HEK293 (cell line): Measurements from ENCODE around the gene CLDN1.
A peak's percentile ranks its signal among the peaks of the same experiment; 100 is the strongest.

ENCODE experiments used
- CTCF ChIA-PET: fragments of 350-600 bp; formaldehyde crosslinking; extraction: SDS; loops from one replicate; lab custom pipeline; 2021; ENCODE audit warnings: antibody characterized with exemption; lab: Yijun Ruan, JAX
- POLR2A ChIA-PET: fragments of 300-600 bp; formaldehyde crosslinking; extraction: SDS; loops from one replicate; lab custom pipeline; 2020; ENCODE audit warnings: antibody characterized with exemption, inconsistent platforms; lab: Yijun Ruan, JAX
- H3K27ac ChIP-seq: fragments of 200-500 bp; sonication (Bioruptor generic); 2 replicates; pipeline ENCODE4 v1.5.1; 2014; ENCODE audit warnings: low read depth, low read length, control low read depth, inconsistent platforms; ENCODE audit errors: extremely low read depth
- H3K36me3 ChIP-seq, 2 experiments: fragments of 200-500 bp in 1 of 2; sonication (Bioruptor generic) in 1 of 2; 1 replicate in 1 of 2; 2 replicates in 1 of 2; pipeline ENCODE4 v1.5.1; 2014 to 2017; ENCODE audit warnings: inconsistent platforms in 2 of 2, low read length in 2 of 2; ENCODE audit not compliant: control insufficient read depth in 2 of 2, insufficient read depth in 1 of 2
- H3K4me1 ChIP-seq: fragments of 200-500 bp; sonication (Bioruptor generic); 2 replicates; pipeline ENCODE4 v1.5.1; 2014; ENCODE audit warnings: mild to moderate bottlenecking, low read length, inconsistent platforms; ENCODE audit not compliant: control insufficient read depth, insufficient read depth
- H3K4me3 ChIP-seq: 2 replicates; pipeline ENCODE4 v1.5.1; 2011; ENCODE audit warnings: low read depth, mild to moderate bottlenecking, control low read depth, low read length, moderate library complexity
- H3K9me3 ChIP-seq: fragments of 200-500 bp; sonication (Bioruptor generic); 2 replicates; pipeline ENCODE4 v1.5.1; 2014; ENCODE audit warnings: low read depth, low read length, inconsistent platforms; ENCODE audit not compliant: control insufficient read depth, insufficient read depth
- MYNN ChIP-seq: fragments of 450-650 bp; formaldehyde crosslinking; IDR thresholded peaks from 2 replicates; pipeline ENCODE4 v1.5.1; 2016; ENCODE audit warnings: missing biosample characterization, missing genetic modification characterization, borderline replicate concordance
- OSR2 ChIP-seq: fragments of 450-650 bp; formaldehyde crosslinking; IDR thresholded peaks from 2 replicates; pipeline ENCODE4 v1.5.1; 2016; ENCODE audit warnings: missing biosample characterization, missing genetic modification characterization
- SCRT2 ChIP-seq: fragments of 450-650 bp; formaldehyde crosslinking; IDR thresholded peaks from 2 replicates; pipeline ENCODE4 v1.5.1; 2016; ENCODE audit warnings: missing biosample characterization, missing genetic modification characterization
- ZBTB7A ChIP-seq: fragments of 450-650 bp; formaldehyde crosslinking; IDR thresholded peaks from 2 replicates; pipeline ENCODE4 v1.5.1; 2016; ENCODE audit warnings: low read depth, missing biosample characterization, missing genetic modification characterization
- ZBTB8A ChIP-seq: fragments of 450-650 bp; formaldehyde crosslinking; IDR thresholded peaks from 2 replicates; pipeline ENCODE4 v1.5.1; 2016; ENCODE audit warnings: missing biosample characterization, missing genetic modification characterization
- ZNF202 ChIP-seq: fragments of 450-650 bp; formaldehyde crosslinking; IDR thresholded peaks from 2 replicates; pipeline ENCODE4 v1.5.1; 2016; ENCODE audit warnings: missing biosample characterization, missing genetic modification characterization, borderline replicate concordance
- ZNF221 ChIP-seq: fragments of 450-650 bp; formaldehyde crosslinking; IDR thresholded peaks from 2 replicates; pipeline ENCODE4 v1.5.1; 2017; ENCODE audit warnings: missing biosample characterization, missing genetic modification characterization, borderline replicate concordance
- ZNF24 ChIP-seq: fragments of 450-650 bp; formaldehyde crosslinking; IDR thresholded peaks from 2 replicates; pipeline ENCODE4 v1.5.1; 2016; ENCODE audit warnings: missing biosample characterization, missing genetic modification characterization
- ZNF274 ChIP-seq, 2 experiments: fragments of 200-500 bp in 1 of 2; fragments of 450-650 bp in 1 of 2; sonication (Bioruptor generic) in 1 of 2; formaldehyde crosslinking in 1 of 2; IDR thresholded peaks; 2 replicates each; pipeline versions ENCODE4 v1.5.1 to v1.6.1; 2014 to 2016; ENCODE audit warnings: borderline replicate concordance in 1 of 2, inconsistent platforms in 1 of 2, low read length in 1 of 2, missing biosample characterization in 1 of 2, missing genetic modification characterization in 1 of 2
- ZNF610 ChIP-seq: fragments of 450-650 bp; formaldehyde crosslinking; IDR thresholded peaks from 2 replicates; pipeline ENCODE4 v1.5.1; 2016; ENCODE audit warnings: missing biosample characterization, missing genetic modification characterization, borderline replicate concordance
- ZNF701 ChIP-seq: fragments of 450-650 bp; formaldehyde crosslinking; IDR thresholded peaks from 2 replicates; pipeline ENCODE4 v1.5.1; 2016; ENCODE audit warnings: missing biosample characterization, missing genetic modification characterization
- TF ChIP-seq, protein P1 (sequence below): fragments of 450-650 bp; formaldehyde crosslinking; IDR thresholded peaks from 2 replicates; pipeline ENCODE4 v1.5.1; 2016; ENCODE audit warnings: missing biosample characterization, missing genetic modification characterization, borderline replicate concordance
- TF ChIP-seq, protein P2 (sequence below): fragments of 450-650 bp; formaldehyde crosslinking; IDR thresholded peaks from 2 replicates; pipeline ENCODE4 v1.5.1; 2016; ENCODE audit warnings: missing biosample characterization, missing genetic modification characterization
- TF ChIP-seq, protein P3 (sequence below): fragments of 450-650 bp; formaldehyde crosslinking; conservative IDR thresholded peaks from 2 replicates; pipeline ENCODE4 v1.5.1; 2016; ENCODE audit warnings: low read depth, missing biosample characterization, missing genetic modification characterization

The CLDN1 gene

DNA sequence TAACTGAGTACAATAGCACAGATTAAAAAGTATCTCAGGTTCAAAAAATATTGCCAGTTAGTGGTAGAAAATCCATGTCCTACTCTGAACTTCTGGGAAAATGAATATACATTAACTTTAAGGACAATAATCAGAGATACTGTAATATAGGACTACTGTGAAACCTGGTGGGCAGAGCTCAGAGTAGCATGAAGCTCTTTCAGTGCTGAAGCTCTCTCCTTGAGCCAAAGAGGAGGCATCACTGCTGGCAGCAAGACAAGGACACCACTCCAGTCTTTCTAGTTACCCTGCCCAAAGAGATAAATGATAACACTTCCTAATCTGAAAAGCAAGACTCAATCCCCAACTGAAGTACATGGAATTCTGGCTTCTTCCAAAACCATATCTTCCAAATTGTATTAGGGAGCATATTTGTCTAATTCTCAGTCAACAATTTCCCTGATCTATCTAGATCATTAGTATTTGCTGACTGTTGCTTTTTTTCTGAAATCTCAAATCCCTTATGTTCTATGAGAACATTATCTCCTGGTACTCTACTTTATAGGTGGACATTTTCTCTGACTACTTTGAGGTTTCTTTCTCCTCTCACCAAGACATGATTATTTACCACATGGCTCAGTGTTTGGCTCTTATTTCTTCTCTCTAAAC is 55.9 kb downstream of the CLDN1 start (continued):
- TF ChIP-seq, protein P1, sequence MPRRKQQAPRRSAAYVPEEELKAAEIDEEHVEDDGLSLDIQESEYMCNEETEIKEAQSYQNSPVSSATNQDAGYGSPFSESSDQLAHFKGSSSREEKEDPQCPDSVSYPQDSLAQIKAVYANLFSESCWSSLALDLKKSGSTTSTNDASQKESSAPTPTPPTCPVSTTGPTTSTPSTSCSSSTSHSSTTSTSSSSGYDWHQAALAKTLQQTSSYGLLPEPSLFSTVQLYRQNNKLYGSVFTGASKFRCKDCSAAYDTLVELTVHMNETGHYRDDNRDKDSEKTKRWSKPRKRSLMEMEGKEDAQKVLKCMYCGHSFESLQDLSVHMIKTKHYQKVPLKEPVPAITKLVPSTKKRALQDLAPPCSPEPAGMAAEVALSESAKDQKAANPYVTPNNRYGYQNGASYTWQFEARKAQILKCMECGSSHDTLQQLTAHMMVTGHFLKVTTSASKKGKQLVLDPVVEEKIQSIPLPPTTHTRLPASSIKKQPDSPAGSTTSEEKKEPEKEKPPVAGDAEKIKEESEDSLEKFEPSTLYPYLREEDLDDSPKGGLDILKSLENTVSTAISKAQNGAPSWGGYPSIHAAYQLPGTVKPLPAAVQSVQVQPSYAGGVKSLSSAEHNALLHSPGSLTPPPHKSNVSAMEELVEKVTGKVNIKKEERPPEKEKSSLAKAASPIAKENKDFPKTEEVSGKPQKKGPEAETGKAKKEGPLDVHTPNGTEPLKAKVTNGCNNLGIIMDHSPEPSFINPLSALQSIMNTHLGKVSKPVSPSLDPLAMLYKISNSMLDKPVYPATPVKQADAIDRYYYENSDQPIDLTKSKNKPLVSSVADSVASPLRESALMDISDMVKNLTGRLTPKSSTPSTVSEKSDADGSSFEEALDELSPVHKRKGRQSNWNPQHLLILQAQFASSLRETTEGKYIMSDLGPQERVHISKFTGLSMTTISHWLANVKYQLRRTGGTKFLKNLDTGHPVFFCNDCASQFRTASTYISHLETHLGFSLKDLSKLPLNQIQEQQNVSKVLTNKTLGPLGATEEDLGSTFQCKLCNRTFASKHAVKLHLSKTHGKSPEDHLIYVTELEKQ (tag by site-specific recombination) = no peak
- no peak for TF ChIP-seq ZNF274 (IDR thresholded peaks at IDR 0.05; ENCODE audit: low read length)
- no peak for TF ChIP-seq ZNF274 (tag by site-specific recombination; IDR thresholded peaks at IDR 0.05; ENCODE audit: borderline replicate concordance)

DNA sequence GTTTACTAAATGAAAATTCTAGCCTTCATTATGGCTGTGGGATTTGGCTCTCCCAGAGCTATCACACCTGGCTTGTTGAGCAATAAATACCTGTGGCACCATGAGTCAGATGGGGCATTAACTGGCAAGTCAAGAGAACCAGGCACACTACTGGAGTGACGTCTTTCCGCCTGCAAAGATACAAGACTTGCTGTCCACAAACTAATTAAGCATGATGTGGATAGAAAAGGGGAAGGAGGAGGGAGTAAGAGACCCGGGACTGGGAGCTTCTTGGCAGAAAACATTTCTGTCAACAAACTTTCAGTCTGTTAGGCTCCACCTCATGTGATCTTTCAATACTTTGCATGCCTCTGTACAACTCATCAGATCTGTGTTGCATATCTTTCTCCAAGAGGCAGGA is 56.5 kb downstream of the CLDN1 start:
- POLR2A ChIA-PET = no interaction called here
- Histone ChIP-seq H3K27ac (no peak overlapping the region), H3K4me1 (no peaks in the 10 kb centered on the region), H3K36me3 (no peaks in the 10 kb centered on the region), H3K9me3 (no peaks in the 10 kb centered on the region), H3K4me3 (no peak overlapping the region)
- CTCF ChIA-PET = interaction anchor here (0.8 kb wide), 1 partner anchor 11 kb away, joined by 4 read pairs; no protein-coding TSS in a partner anchor
- TF ChIP-seq ZBTB8A (no peak), ZNF221 (tag by site-specific recombination) (no peak), SCRT2 (tag by site-specific recombination) (peak; percentile 26; the same call in 1 of the 2 replicates)
- TF ChIP-seq, protein P2, sequence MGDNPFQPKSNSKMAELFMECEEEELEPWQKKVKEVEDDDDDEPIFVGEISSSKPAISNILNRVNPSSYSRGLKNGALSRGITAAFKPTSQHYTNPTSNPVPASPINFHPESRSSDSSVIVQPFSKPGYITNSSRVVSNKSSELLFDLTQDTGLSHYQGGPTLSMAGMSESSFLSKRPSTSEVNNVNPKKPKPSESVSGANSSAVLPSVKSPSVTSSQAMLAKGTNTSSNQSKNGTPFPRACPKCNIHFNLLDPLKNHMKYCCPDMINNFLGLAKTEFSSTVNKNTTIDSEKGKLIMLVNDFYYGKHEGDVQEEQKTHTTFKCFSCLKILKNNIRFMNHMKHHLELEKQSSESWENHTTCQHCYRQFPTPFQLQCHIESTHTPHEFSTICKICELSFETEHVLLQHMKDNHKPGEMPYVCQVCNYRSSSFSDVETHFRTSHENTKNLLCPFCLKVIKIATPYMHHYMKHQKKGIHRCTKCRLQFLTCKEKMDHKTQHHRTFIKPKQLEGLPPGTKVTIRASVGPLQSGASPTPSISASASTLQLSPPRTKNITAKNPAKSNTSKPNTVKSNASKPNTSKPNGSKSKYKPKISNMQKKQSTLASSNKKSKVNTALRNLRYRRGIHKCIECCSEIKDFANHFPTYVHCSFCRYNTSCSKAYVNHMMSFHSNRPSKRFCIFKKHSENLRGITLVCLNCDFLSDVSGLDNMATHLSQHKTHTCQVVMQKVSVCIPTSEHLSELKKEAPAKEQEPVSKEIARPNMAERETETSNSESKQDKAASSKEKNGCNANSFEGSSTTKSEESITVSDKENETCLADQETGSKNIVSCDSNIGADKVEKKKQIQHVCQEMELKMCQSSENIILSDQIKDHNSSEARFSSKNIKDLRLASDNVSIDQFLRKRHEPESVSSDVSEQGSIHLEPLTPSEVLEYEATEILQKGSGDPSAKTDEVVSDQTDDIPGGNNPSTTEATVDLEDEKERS (tag by site-specific recombination) = no peak

DNA sequence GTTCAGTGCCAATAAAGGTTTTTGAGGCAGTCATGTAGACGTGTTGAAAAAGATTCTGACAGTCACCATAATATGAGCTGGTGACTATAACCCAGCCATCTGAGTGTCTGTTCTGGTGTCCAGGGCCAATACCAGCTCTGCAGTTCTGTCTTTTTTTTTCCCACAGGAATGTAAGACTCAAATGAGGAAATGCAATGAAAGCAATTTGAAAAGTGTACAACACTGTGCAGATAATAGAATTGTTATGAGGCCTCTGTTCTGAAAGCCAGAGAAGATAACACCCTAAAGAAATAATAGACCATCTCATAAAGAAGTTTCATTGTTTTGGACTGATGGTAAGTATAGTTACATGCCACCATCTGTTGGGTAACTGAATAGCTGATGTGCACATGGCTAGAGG is 57.1 kb downstream of the CLDN1 start:
- ChIA-PET CTCF (interaction anchor here (0.8 kb wide), 1 partner anchor 10 kb away, joined by 4 read pairs; no protein-coding TSS in a partner anchor), POLR2A (no interaction called here)
- H3K36me3 ChIP-seq = no peaks in the 10 kb centered on the region
- TF ChIP-seq ZNF701 (tag by site-specific recombination) = no peak
- no peak for TF ChIP-seq ZBTB7A
- TF ChIP-seq, protein P3, sequence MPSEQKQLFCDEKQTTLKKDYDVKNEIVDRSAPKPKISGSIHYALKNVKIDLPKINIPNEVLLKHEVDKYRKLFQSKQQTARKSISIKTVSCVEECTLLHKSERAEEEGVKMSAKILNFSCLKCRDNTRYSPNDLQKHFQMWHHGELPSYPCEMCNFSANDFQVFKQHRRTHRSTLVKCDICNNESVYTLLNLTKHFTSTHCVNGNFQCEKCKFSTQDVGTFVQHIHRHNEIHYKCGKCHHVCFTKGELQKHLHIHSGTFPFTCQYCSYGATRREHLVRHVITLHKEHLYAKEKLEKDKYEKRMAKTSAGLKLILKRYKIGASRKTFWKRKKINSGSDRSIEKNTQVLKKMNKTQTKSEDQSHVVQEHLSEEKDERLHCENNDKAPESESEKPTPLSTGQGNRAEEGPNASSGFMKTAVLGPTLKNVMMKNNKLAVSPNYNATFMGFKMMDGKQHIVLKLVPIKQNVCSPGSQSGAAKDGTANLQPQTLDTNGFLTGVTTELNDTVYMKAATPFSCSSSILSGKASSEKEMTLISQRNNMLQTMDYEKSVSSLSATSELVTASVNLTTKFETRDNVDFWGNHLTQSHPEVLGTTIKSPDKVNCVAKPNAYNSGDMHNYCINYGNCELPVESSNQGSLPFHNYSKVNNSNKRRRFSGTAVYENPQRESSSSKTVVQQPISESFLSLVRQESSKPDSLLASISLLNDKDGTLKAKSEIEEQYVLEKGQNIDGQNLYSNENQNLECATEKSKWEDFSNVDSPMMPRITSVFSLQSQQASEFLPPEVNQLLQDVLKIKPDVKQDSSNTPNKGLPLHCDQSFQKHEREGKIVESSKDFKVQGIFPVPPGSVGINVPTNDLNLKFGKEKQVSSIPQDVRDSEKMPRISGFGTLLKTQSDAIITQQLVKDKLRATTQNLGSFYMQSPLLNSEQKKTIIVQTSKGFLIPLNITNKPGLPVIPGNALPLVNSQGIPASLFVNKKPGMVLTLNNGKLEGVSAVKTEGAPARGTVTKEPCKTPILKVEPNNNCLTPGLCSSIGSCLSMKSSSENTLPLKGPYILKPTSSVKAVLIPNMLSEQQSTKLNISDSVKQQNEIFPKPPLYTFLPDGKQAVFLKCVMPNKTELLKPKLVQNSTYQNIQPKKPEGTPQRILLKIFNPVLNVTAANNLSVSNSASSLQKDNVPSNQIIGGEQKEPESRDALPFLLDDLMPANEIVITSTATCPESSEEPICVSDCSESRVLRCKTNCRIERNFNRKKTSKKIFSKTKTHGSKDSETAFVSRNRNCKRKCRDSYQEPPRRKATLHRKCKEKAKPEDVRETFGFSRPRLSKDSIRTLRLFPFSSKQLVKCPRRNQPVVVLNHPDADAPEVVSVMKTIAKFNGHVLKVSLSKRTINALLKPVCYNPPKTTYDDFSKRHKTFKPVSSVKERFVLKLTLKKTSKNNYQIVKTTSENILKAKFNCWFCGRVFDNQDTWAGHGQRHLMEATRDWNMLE (tag by site-specific recombination) = no peak
- no peak for TF ChIP-seq ZNF202 (tag by site-specific recombination)
- no peak for TF ChIP-seq MYNN (tag by site-specific recombination)
- TF ChIP-seq ZNF24 = no peak
- no peak for TF ChIP-seq OSR2
- no peak for TF ChIP-seq ZNF610
- H3K4me3 ChIP-seq = no peak overlapping the region
- H3K9me3 ChIP-seq = no peaks in the 10 kb centered on the region
- H3K4me1 ChIP-seq = no peaks in the 10 kb centered on the region
- H3K27ac ChIP-seq = no peak overlapping the region
